CD4-positive, alpha-beta T cell treated with Interferon gamma for 1 hour (primary cell): Measurements from ENCODE around the gene SPATA2.
"Not testable (repeated sequence)": the region's sequence is repeated elsewhere in the genome, so short reads cannot be mapped to it uniquely, and the experiment has no call there.

Source experiments
- DNase-seq: peaks from one replicate; pipeline ENCODE4 v3.0.0-alpha.2; 2020

SPATA2 gene, protein sequence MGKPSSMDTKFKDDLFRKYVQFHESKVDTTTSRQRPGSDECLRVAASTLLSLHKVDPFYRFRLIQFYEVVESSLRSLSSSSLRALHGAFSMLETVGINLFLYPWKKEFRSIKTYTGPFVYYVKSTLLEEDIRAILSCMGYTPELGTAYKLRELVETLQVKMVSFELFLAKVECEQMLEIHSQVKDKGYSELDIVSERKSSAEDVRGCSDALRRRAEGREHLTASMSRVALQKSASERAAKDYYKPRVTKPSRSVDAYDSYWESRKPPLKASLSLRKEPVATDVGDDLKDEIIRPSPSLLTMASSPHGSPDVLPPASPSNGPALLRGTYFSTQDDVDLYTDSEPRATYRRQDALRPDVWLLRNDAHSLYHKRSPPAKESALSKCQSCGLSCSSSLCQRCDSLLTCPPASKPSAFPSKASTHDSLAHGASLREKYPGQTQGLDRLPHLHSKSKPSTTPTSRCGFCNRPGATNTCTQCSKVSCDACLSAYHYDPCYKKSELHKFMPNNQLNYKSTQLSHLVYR

GRCh38 chr20:49915380-49916145, at the start of gene SPATA2:
TSS of gene SPATA2 (minus strand) at chr20:49915529. CDS start at chr20:49908490, 7,039 bp downstream.
- DNase-seq: peak; percentile 94

DNA sequence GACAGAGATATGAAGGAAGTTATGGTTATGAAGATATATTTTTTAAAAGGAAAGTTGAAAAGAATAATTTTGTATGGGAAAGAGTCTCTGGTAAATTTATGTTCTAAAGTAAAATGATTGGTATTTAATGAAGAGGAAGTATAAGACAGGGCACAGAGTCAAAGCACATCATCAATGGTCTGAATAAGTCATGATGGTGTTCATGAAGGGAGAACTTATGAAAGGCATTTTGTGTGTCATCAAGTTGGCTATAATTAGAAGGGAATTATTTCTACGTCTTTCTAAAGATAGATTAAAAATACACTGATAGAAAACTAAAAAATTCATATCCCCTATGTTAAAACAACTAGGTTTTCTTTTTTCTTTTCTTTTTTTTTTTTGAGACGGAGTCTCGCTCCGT, 46.1 kb upstream of the SPATA2 start:
- DNase-seq: no peak

DNA sequence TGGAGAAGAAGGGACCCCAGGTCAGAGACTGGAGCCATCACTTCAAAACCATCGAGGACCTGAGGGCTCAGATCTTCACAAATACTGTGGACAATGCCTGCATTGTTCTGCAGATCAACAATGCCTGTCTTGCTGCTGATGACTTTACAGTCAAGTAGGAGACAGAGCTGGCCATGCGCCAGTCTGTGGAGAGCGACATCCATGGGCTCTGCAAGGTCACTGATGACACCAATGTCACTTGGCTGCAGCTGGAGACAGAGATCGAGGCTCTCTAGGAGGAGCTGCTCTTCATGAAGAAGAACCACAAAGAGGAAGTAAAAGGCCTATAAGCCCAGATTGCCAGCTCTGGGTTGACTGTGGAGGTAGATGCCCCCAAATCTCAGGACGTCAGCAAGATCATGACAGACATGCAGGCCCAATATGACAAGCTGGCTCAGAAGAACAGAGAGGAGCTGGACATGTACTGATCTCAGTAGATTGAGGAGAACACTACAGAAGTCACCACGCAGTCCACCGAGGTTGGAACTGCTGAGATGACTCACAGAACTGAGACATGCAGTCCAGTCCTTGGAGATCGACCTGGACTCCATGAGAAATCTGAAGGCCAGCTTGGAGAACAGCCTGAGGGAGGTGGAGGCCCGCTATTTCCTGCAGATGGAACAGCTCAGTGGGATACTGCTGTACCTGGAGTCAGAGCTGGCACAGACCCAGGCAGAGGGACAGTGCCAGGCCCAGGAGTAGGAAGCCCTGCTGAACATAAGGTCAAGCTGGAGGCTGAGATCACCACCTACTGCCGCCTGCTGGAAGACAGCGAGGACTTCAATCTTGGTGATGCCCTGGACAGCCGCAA, 42.0 kb upstream of the SPATA2 start:
- DNase-seq: not testable (repeated sequence)

DNA sequence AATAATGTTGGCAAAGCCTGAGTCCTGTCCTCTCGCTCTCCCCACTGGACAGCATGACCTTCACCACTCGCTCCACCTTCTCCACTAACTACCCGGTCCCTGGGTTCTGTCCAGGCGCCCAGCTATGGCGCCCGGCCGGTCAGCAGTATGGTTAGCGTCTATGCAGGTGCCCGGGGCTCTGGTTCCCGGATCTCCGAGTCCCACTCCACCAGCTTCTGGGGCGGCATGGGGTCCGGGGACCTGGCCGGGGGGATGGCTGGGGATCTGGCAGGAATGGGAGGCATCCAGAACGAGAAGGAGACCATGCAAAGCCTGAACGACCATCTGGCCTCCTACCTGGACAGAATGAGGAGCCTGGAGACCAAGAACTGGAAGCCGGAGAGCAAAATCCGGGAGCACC, 41.4 kb upstream of the SPATA2 start:
- no peak for DNase-seq

GRCh38 chr20:49955830-49956396, 40.6 kb upstream of the SPATA2 start:
- DNase-seq: not testable (repeated sequence)

GRCh38 chr20:49955167-49955566, 39.8 kb upstream of the SPATA2 start:
- no peak for DNase-seq

DNA sequence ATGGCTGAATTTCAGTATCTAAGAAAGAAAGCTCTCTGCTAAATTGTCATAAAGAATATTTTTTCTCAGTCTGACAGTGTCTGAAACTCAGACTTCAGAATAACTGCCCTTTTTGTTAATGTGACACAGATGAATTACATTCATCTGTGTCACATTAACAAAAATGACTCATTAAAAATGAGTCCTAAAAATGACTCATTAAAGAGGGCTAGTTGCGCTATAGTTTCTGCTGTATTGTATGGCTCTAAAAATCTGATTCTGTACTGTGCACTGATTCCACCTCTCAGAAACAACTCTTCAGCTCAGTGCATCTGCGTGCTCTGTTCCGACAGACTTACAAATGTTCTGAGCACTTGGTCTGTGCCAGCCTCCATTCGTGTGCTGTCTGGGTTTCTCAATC, 35.8 kb upstream of the SPATA2 start:
- DNase-seq: no peak

DNA sequence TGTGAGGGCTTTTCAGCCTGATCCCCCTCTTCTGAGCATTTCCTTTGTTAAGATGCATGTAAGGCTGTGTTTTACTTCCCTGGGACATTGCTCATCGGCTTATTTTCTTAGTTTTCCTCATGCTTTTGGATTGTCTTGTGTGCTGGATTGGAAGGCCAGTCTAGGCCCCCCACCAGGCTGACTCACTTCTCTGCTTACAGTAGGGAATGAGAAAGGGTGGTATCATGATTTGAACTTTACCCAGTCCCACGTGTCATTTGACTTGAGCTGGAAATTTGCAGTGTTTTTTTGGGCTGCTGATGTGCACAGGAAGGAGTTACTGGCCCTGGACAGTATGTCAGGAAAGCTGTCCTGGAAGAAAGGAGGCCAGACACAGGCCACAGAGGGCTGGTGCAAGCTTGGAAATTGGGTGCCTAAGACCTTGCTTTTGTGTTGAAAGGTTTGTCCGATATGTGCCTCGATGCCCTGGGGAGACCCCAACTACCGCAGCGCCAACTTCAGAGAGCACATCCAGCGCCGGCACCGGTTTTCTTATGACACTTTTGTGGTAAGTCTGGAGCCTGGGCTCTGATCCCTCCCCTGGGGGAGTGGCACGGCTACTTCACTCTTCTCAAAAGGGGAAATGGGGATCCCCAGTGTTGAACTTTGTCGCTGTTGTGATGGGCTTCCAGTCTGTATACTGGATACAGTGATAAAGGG, 33.6 kb upstream of the SPATA2 start:
- no peak for DNase-seq

DNA sequence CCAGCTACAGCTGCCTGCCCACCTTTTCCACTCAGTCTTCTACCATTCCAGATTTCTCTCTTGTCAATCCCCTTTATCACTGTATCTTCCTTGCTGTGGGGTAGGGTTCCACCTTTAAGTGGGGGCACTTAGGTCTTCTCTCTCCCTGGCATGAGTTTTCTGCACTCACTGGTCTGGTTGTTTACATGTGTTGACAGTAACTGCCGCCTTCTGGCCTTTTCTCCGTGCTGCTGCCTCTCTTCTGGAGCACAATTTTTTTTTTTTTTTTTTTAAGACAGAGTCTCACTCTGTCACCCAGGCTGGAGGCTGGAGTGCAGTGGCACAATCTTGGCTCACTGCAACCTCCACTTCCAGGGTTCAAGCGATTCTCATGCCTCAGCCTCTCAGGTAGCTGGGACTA, 32.8 kb upstream of the SPATA2 start:
- no peak for DNase-seq

- DNase-seq: no peak
These were observed 30.6 kb upstream of the SPATA2 start for GRCh38 chr20:49945701-49946477.

GRCh38 chr20:49945306-49945700, 30.0 kb upstream of the SPATA2 start:
- no peak for DNase-seq

- DNase-seq: no peak
These were observed 27.6 kb upstream of the SPATA2 start for GRCh38 chr20:49942942-49943341.

DNA sequence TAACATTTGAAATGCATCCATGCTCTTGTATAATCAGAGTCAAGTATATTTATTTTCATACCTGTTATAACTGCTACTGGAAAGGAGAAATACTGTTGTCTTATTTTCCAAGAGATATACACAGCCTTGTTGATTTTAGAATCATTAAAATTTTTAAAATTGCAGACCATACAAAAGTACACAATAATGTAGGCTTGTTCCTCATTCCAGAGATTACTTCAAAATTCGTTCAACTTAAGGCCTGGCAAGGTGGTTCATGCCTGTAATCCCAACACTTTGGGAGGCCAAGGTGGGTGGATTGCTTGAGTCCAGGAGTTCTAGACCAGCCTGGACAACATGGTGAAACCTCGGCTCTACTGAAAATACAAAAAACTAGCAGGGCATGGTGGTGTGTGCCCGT, 27.0 kb upstream of the SPATA2 start:
- DNase-seq: no peak

DNA sequence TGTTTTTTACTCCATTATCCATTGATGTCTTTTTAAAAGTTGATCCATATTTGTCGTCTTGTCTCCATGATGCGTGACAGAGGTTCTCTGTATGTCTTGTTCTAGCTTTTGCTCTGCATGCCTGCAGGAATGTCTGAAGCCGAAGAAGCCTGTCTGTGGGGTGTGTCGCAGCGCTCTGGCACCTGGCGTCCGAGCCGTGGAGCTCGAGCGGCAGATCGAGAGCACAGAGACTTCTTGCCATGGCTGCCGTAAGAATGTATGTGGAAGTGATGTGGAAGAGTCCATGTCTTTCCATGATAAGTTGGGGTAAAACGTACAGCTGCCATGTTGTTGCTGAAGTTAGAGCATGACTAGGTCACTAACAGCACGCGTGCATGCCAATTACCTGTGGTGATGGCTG, 26.1 kb upstream of the SPATA2 start:
- no peak for DNase-seq

DNA sequence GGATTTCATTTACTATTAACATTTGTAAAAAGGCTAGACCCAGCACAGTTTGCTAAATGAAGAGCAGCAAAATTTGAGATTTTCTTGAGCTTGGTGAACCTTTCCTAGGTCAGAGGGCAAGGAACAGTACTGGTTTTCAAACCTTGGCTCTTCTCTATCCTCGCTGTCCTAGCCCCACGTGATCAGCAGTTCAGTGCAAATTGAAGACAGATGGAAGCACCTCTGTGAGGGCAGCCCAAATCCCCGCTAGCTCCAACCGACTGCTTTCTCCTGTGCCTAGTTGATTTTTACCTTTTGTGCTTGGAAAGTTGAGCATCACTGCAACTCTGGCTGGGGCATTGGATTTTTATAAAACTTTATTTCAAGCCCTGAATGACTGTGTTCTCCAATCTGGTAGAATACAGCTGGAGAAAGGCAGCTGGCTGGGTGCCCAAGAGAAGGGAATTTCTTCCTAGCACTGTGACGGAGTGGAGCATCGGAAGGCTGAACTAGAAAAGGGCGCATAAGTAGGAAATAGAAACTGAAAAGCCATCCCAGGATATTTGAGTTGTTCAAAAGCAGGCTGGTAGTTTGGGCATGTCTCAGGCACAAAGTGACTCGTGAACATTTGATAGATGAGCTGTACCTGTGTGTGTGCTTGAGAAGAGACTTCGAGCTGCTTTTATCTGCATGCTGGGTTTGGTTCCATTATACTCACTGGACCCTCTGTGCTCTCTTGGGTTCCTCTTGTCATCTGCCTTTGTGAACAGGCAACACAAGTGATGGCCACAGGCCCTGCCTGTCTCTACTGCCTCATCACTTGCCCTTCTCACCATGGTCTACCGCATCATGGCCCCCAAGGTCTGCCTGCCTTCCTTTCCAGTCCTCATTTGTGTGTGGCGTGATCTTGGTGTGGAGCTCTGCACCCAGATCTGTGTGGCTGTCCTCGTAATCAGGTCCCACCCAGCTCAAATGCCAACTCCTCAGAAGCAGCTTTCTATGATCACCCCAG, 23.1 kb upstream of the SPATA2 start:
- DNase-seq: no peak

DNA sequence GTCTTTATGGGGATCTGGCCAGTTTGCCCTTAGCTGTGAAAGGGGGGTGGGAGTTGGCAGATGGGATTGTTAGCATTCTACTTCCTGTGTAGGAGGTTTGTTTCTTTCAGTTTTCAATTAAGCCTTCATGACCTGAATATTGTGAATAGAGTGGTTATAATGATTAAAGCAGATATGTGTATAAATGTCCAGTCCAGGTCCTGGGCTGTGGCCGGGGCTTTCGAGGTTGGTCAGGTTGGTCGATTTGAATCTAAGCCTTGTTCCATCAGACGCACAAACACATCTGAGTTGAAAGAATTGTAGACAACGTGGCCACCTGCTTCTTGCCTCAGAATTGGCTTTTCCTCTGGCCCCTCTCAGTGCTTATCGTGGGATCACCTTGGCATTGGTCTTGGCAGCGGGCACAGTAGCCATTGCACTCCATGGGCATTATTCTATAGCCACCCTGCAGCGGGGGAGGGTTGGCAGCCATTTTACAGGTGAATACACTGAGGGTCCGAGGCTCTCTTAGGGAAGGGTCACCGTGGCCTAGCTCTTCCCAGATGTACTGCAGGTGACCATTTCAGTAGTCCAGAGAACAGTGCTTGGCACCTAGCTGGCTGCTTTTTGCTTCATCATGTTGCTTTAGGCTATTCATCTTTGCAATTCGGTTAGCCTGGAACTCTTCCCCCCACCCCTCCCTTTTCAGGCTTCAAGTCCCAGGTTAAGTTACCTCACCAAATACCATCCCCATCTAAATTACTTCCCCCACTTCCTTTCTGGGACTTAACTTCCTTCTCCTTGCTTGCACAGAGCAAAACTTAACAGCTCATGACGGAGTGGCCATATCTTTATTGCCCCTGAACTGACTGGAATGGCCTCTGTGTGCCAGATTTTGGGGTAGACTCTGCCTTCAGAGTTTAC, 21.9 kb upstream of the SPATA2 start:
- DNase-seq: no peak

- peak; percentile 90 for DNase-seq
These were observed 21.1 kb upstream of the SPATA2 start, which contains the start of gene RNF114 for GRCh38 chr20:49936153-49937026. TSS of gene RNF114 (plus strand) at chr20:49936397. CDS start at chr20:49936413, 16 bp downstream.

DNA sequence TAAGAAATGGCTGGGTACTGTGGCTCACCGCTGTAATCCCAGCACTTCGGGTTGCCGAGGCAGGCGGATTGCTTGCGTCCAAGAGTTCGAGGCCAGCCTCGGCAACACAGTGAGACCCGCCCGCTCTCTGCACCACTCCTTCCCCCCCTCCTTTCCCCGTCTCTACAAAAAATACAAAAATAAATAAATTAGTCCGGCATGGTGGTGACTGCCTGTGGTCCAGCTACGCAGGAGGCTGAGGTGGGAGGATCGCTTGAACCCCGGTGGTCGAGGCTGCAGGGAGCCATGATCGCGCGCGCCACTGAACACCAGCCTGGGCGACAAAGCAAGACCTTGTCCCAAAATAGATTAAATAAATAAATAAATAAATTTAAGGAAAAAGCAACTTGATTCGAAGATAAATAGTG, 20.4 kb upstream of the SPATA2 start:
- no peak for DNase-seq
